GM18868 (cell line): ENCODE data around the gene AP4S1.
"Not testable (repeated sequence)": the region's sequence is repeated elsewhere in the genome, so short reads cannot be mapped to it uniquely, and the experiment has no call there.

Experiments
- ATAC-seq: cut with Tn5 transposase; IDR thresholded peaks from one replicate; pipeline ENCODE4 v1.9.1; 2021; ENCODE audit warnings: mild to moderate bottlenecking, moderate library complexity; ENCODE audit not compliant: unreplicated experiment

The AP4S1 gene

DNA sequence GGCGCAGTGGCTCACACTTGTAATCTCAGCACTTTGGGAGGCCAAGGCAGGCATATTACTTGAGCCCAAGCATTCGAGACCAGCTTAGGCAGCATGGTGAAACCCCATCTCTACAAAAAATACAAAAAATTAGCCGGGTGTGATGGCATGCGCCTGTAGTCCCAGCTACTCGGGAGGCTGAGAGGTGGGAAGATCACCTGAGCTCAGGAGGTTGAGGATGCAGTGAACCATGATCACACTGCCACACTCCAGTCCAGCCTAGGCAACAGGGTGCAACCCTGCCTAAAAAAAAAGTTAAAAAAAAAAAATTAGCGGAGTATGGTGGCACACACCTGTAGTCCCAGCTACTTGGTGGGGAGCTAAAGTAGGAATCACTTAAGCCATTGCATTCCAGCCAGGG, 21.4 kb upstream of the AP4S1 start:
- not testable (repeated sequence) for ATAC-seq

DNA sequence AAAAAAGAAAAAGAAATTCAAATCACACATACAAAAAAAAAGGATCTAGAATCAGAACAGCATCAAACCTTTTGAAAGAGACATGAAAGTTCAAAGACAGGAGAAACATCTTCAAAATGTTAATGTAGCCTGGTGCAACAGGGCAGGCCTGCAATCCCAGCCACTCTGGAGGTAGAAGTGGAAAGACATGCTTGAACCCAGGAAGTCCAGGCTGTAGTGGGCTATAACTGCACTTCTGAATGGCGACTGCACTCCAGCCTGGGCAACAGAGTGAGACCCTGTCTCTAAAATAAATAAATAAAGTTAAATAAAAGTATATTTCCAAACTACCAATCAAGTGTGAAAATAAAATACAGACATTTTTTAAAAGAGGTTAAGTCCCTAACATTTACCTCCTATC, 18.7 kb upstream of the AP4S1 start:
- ATAC-seq, result no peak

DNA sequence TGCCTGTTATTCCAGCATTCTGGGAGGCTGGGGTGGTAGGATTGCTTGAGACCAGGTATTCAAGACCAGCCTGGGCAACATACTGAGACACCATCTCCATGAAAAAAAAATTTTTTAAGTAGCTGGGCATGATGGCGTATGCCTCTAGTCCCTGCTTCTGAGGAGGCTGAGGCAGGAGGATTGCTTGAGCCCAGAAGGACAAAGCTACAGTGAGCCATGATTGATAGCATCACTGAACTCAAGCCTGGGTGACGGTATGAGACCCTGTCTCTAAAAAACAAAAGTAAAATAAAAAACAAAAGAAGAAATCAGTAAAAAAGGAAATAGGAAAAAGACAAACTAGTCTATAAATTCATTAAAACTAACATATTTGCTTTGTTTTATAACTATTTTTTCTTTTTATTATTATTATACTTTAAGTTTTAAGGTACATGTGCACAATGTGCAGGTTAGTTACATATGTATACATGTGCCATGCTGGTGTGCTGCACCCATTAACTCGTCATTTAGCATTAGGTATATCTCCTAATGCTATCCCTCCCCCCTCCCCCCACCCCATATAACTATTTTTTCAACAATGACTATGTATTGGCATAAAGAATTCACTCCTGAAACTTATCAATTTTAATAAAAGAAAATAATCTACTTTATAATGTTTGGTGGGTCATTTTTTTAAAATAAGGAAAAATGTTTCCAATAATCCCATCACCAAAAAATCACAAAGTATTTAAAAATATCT, 15.4 kb upstream of the AP4S1 start:
- ATAC-seq, result no peak

DNA sequence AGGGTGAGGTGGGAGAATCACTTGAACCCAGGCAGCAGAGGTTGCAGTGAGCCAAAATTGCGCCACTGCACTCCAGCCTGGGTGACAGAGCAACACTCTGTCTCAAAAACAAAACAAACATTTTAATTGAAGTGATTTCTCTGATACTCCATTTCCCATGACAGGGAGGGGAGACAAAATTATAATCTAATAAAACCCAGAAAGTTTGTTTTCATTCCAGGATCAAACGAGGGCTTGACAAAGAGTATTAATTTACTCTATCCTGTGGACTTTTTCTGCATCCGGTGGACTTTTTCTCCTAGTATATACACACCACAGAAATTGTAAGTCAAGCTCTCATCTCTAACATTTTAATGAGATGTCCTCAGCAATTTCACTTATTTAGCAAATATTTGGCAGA, 14.5 kb upstream of the AP4S1 start:
- ATAC-seq, result no peak

DNA sequence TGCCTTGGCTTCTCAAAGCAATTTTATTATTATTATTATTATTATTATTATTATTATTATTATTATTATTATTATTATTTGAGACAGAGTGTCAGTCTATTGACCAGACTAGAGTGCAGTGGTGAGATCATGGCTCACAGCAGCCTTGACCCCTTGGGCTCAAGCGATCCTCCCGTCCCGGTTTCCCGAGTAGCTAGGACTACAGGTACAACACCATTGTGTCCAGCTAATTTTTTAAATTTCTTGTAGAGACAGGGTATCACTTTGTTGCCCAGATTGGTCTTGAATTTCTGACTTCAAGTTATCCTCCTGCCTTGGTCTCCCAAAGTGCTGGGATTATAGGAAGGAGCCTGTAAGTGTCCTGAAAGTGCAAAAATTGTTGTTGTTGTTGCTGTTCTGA, 11.6 kb upstream of the AP4S1 start:
- ATAC-seq, result no peak

DNA sequence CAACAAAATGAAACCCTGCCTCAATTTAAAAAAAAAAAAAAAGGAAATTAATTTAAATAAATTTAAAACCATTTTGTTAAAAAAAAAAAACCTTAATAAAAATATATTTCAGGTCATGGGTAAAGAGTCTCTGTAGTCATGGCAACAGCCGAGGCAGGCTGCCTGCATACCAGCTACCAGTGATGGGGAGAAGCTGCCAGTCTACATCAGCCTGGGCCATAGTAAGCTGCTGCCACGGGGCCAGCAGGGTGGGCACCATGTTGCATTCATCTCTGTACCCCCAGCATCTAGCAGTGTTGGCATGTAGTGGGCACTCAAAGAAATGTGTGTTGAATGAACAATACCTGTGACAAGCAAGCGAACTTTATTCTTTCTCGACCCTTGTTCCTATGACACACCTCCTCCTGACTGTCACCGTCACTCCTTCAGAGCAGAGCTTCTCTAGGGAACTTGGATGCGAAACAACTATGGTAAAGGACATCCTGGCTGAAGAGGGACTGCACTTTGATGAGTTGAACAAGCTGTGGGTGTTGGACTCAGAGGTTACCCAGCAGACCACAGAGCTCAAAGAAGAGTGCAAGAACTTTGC, 7.3 kb upstream of the AP4S1 start:
- ATAC-seq, result no peak

DNA sequence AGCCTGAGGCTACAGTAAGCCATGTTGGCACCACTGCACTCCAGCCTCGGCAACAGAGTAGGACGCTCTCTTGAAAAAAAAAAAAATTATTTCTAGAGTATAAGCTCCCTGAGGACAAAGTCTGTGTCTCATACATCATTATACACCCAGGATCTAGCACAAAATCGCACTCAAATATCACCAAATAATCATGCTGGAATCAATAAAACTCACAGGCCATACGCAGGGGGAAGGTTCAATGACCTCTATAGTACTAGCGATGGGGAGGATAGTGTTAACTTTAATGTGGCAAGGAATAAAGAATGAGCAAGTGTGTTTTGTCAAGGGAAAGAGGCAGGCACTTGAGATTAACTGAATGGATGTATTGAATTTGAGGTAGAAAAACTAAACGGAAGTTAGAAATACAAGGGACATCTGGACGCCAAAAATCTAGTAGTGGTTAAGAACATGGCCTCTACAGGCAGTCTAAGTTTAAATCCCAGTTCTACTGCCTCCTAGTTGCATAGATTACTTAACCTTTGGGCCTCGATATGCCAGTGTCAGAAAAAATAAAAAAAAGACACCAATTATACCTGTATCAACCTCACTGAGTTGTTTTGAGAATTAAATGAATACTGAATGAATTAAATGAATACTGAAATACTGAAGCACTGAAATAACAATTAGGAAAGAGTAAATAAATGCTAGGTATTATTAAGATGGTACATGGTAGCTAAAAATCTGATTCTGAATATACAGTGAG, 4.4 kb upstream of the AP4S1 start:
- ATAC-seq, result no peak

DNA sequence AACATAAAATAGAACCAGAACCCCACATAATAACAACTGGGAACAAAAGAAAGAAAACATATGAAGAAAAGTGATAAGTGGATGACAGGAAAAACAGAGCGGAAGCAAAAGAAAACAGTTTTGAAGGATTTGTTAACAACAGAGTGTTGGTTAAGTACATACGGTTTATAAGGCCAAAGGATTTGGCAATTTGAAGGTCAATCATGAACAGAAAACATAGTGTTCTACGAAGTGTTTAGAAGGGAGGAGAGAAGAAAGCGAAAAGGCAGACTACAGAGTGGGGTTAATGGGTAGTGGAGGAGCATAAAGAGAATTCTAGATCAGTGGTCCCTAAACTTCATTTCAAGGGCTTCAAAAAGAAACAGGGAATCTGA, 3.9 kb upstream of the AP4S1 start:
- ATAC-seq, result no peak

DNA sequence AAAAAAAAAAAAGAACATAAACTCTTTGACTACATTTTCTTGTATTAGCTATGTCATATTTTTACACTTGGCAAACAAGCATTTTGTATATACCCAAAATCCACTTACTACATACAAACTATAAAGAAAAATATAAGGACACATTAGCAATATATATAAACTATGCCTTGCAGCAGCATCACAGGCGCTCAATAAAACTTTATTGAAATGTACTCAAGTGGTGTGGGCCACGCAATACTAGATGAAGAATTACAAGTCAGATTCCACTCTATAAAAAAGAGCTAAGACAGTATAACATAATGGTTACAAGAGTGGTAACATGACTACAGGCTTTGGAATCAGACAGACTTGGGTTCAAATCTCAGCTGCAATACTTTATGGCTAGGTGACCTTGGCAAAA, 3.1 kb upstream of the AP4S1 start:
- ATAC-seq, result no peak

DNA sequence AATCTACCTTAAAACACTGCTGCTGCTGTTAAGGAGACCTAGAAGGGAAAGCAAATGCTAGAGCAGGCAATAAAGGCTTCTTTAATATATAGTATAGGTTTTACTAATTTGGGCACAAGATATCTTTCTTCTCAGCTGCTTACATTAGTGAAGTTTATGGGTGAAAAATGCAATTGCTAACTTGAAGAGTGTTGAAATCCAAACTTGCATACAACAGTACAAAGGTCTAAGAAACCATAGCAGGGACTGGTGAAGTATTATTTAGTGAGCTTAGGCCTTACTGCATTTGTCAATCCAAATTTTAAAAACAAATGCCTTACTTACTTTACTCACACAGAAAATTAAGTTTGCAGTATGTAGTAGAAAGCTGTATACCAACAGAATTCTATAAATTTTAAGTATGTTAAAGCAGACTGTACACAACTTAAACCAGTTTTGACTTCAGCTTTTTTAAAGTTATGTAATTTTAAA, 1.4 kb upstream of the AP4S1 start:
- ATAC-seq, result no peak

DNA sequence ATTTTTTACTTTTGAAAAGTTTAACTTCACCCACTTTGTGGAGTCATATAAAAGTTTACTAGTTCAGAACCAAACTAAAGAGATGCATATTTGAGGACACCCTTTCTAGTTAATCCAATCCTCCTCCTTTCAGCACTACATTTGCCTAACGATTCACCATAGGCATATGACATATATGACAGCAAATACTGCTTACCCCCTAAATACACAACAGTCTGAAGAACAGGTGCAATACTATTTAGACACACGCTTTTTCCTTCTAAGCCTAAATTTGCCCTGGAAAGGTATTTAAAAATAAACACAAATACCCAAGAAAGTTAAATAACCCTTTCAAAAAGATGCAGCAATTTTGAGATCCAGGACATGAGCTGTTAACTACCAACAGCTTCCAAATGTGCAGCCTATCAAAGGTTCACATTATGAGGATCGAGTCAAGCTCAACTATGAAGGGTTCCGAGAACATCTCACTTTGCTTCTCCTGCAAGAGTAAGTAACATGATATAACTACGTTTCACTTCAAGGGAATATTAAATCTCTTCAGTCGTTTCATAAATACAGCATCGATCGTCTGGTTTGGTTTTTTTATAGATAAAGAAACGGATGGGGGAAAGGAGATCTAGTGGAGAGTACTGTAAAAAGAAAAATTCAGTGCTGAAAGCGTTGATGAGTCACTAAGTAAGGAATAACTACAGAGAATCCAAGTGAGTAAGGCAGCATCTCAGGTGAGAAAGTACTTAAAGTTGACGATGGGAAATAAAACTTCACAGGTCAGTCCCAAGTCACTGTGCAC, 677 bp upstream of the AP4S1 start:
- ATAC-seq, result no peak

DNA sequence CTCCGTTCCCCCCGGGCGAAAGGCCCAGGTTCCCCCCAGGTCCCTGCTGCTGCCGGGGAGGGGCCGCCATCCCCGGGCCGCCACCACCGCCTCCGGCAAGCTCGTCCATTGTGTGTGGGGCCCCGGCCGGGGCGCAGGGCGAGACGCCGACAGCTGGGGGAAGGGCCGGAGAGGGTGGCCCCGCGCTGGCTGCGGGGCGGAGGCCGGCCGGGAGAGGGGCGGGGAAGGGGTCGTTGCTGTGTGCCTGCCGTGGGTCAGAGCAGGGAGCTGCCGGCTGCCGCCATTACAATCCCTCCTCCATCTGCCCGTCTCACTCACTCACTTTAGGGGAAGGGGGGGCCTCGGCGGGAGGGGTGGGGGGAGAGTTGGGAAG, 614 bp downstream of the AP4S1 start, which contains the start of gene STRN3:
TSS of gene STRN3 (minus strand) at position 303 of the 373 bp plus-strand sequence. CDS start at position 109, 194 bp downstream.
- no peak for ATAC-seq

DNA sequence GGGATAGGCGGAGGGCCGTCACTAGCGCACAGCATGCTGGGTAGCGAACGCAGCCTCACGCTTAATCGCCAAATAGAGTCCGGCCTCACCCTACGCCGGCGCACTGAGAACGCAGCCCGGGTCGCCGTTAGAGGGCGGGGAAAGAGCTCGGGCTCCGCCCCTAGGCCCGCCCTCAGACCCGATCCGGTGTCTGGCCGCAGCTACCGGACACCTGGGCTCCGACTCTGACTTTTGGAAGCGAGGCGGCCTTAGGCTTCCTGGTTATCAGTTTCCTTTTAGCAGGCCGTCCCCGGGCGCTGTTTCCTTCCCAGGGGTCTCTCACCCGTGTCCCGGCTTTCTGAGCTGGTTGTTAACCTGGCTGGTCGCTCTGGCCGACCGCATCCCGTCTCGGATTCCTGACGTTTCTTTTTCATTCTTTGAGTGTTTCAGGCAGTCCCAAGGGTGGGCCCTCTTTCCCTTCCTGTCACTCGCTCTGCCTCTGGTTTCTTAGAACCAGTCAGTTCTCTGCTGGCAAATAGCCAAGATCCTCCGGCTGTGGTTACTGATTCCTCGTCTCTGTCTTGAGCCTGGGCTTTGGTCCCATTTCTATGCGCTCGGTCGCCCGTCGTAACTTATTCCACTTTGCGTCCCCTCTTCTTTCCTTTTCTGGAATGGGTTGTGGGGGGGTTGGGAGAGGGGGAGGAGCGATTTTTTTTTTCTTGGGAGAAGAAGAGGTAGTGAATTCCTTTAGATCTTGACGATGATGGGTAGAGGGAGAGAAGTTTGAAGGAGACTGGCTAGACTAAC, 1.2 kb downstream of the AP4S1 start:
- peak; percentile 90 for ATAC-seq

DNA sequence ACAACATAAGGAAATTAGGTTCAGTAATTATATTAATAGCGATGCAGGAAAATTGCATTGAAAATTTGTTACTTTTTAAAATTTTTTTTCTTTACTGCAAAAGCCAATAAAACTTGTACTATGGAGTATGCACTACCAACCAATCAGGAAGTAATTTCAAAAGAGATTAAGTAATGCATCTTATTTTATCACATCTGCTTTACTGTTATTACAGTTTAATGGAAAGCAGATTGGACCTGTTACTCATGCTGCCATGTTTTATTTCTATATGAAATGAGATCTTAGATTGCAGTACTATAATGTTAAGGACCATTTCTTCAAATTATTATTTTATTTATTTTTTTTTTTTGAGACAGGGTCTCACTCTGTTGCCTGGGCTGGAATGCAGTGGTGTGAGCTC, 2.4 kb downstream of the AP4S1 start:
- ATAC-seq, result no peak

DNA sequence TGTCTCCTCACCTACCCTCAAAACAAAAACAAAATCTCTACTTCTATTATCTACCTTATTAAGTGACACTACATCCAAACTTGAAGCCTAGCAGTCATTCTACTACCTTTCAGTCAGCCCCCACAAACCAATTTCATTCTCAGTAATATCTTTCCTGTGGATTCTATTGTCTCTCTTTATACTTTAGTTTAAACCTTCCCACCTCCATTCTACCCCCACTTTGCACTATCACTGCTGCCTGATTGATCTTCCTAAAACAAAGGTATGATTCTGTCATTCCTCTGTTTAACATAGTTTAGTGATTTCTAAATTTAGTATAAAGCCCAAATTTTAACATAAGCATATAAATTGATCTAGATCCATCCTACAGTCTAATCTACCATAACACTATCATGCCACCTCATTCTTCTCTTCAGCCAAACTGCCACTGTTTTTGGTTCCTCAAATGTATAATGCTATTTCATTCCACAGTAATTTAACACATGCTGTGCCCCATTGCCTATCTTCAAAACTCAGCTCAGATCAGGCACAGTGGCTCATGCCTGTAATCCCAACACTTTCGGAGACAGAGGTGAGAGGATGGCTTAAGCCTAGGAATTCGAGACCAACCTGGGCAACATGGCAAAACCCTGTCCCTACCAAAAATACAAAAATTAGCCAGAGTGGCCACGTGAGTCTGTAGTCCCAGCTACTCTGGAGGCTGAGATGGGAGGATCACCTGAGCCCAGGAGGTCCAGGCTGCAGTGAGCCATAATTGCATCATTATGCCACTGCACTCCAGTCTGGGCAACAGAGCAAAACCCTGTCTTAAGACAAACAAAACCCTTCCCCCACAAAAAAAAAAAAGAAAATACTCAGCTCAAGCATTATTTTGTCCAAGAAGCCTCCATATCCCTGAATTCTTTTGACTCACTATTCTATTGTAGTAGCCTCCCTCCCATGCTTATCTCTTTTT, 3.8 kb downstream of the AP4S1 start:
- no peak for ATAC-seq

DNA sequence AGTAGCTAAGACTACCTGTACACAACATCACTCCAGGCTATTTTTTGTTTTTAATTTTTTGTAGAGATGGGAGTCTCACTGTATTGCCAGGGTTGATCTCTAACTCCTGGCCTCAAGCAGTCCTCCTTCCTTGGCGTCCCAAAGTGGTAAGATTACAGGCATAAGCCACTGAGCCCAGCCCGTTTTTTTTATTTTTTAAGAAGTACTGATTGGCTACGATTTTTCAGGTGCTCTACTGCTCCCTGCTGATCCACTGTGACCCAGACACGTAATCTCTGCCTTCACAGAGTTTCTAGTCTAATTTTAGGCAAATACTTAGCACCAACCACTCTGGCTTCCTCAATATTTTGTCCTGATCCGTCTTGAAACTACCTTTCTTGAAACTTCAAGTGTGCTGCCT, 5.0 kb downstream of the AP4S1 start:
- no peak for ATAC-seq

DNA sequence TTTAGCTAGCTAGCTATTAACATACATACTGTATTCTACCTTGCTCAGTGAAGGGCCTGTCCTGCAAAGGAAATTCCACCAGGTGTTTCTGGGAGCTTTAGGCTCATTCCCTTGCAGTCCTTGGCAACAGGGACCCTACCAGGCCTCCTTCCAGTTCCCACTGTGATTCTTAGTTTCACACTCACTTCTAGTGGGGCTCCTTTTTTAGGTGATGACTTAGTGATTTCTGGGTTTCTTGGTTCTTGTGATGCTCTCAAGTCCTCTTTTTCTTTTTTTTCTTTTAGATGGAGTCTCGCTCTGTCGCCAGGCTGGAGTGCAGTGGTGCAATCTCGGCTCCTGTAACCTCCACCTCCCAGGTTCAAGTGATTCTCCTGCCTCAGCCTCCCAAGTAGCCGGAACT, 11.1 kb downstream of the AP4S1 start:
- ATAC-seq, result no peak

DNA sequence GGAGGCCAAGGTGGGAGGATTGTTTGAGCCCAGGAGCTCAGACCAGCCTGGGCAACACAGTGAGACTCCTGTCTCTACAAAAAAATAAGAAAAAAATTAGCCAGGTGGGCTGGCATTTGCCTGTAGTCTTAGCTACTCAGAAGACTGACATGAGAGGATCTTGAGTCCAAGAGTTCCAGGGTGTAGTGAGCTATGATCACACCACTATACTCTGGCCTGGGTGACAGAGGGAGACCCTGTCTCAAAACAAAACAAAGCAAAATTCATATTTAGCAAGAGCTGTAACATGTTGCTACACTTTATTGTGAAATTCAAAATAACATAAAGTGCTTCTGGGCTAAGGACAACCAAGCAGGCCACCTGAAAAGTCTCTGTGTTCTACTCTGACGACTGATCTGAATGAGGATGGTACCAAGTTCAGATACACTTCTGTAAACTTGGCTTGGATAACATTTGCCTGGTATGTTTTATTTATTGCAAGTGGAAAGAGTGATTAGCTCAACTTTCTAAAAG, 12.3 kb downstream of the AP4S1 start:
- no peak for ATAC-seq

DNA sequence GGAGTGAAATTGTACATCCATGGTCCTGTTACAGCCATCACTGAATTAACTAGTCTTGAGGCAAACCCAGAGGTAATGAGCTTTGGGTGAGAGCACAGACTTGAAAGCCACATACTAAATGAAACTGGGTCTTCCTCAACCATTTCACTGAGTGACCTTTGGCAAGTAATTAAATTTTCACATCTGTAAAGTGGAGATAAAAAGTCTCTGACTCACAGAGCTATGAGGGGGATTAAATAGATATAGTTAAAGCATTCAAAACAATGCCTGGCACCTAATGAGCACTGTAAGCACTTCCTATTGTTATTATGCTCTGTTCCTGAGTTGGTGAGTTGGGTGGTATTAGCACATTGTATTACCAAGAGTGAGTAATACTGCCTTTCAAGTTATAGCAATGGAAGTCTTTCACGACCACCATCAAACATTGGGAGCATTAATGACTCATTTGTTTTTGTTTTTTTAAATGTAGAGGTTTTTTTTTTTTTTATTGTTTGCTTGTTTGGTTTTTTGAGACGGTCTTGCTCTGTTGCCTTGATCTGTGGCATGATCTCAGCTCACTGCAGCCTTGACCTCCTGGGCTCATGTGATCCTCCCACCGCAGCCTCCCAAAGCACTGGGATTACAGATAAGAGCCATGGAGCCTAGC, 13.2 kb downstream of the AP4S1 start:
- peak; percentile 46 for ATAC-seq
